Measurements from ENCODE around the gene MRI1. TPM values are rescaled to one million over a fixed set of nuclear protein-coding genes. Genes with fewer than 3 reads are reported as not detected.
A peak's percentile ranks its signal among the peaks of the same experiment; 100 is the strongest.

The MRI1 gene
- 10 to 100 TPM; 21.1 to 26.1 (median 23.4) TPM for total RNA-seq

GRCh38 chr19:13764101-13764807 is at the start of gene MRI1:
TSS of gene MRI1 (plus strand) at chr19:13764522. CDS start at chr19:13764589, 67 bp downstream.
- peak; percentile 40 to 63 for DNase-seq
- in situ Hi-C loops (cut with MboI; ENCODE audit: low sequenced_read_pairs in 4 of 4) (no loop called here), intact Hi-C loops (cut with DNase I; ENCODE audit: low total_unique reads) (loop anchor here (2.0 kb wide), 1 partner anchor 15 kb away; no protein-coding TSS in a partner anchor)
- Histone ChIP-seq H3K27ac (peak within 1 kb of the TSS; percentile 65 to 80 (median 76)), H3K36me3 (peaks cover 0 to 42% of the 10 kb centered on the region in 2 donors), H3K27me3 (no peaks in the 10 kb centered on the region), H3K4me3 (peak within 1 kb of the TSS; percentile 67 to 83 (median 72)), H3K4me1 (peaks cover 8 to 9% of the 10 kb centered on the region in 2 donors), H3K9me3 (no peaks in the 10 kb centered on the region)
- peak; percentile 82 to 83 for ATAC-seq
- TF ChIP-seq POLR2A (IDR thresholded peaks at IDR 0.05): no peak
- TF ChIP-seq, protein P1, sequence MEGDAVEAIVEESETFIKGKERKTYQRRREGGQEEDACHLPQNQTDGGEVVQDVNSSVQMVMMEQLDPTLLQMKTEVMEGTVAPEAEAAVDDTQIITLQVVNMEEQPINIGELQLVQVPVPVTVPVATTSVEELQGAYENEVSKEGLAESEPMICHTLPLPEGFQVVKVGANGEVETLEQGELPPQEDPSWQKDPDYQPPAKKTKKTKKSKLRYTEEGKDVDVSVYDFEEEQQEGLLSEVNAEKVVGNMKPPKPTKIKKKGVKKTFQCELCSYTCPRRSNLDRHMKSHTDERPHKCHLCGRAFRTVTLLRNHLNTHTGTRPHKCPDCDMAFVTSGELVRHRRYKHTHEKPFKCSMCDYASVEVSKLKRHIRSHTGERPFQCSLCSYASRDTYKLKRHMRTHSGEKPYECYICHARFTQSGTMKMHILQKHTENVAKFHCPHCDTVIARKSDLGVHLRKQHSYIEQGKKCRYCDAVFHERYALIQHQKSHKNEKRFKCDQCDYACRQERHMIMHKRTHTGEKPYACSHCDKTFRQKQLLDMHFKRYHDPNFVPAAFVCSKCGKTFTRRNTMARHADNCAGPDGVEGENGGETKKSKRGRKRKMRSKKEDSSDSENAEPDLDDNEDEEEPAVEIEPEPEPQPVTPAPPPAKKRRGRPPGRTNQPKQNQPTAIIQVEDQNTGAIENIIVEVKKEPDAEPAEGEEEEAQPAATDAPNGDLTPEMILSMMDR (IDR thresholded peaks at IDR 0.05 in 4 of 5, conservative IDR thresholded peaks at IDR 0.05 in 1 of 5): no peak

- in situ Hi-C loops (cut with MboI; ENCODE audit: low sequenced_read_pairs in 4 of 4): no loop called here
These were observed 47.1 kb upstream of the MRI1 start for GRCh38 chr19:13717194-13717643.

GRCh38 chr19:13718733-13719132 is 45.6 kb upstream of the MRI1 start:
- Histone ChIP-seq H3K4me3 (no peak overlapping the region), H3K27me3 (peaks cover 7 to 9% (median 7%) of the 10 kb centered on the region in 3 donors), H3K9me3 (no peaks in the 10 kb centered on the region), H3K4me1 (no peaks in the 10 kb centered on the region), H3K27ac (no peak overlapping the region), H3K36me3 (no peaks in the 10 kb centered on the region)
- DNase-seq (no peak), ATAC-seq (no peak)
- TF ChIP-seq POLR2A (IDR thresholded peaks at IDR 0.05): no peak
- TF ChIP-seq, protein P1 (IDR thresholded peaks at IDR 0.05 in 4 of 5, conservative IDR thresholded peaks at IDR 0.05 in 1 of 5): no peak
- intact Hi-C loops (cut with DNase I; ENCODE audit: low total_unique reads) (no loop called here), in situ Hi-C loops (cut with MboI; ENCODE audit: low sequenced_read_pairs in 4 of 4) (no loop called here)

More at GRCh38 chr19:13717194-13717643, 47.1 kb upstream of the MRI1 start:
- no peak for ATAC-seq
- intact Hi-C loops (cut with DNase I; ENCODE audit: low total_unique reads): no loop called here
- Histone ChIP-seq H3K4me3 (no peak overlapping the region), H3K4me1 (no peaks in the 10 kb centered on the region), H3K9me3 (no peaks in the 10 kb centered on the region), H3K27ac (no peak overlapping the region), H3K36me3 (no peaks in the 10 kb centered on the region), H3K27me3 (peaks cover 7 to 15% (median 7%) of the 10 kb centered on the region in 3 donors)
- TF ChIP-seq POLR2A (IDR thresholded peaks at IDR 0.05): no peak
- TF ChIP-seq, protein P1 (IDR thresholded peaks at IDR 0.05 in 4 of 5, conservative IDR thresholded peaks at IDR 0.05 in 1 of 5): no peak
- DNase-seq: no peak

GRCh38 chr19:13722146-13722545 is 42.2 kb upstream of the MRI1 start:
- intact Hi-C loops (cut with DNase I; ENCODE audit: low total_unique reads) (no loop called here), in situ Hi-C loops (cut with MboI; ENCODE audit: low sequenced_read_pairs in 4 of 4) (no loop called here)
- no peak overlapping the region for H3K27ac ChIP-seq
- ATAC-seq (no peak), DNase-seq (no peak)
- no peaks in the 10 kb centered on the region for H3K4me1 ChIP-seq
- no peaks in the 10 kb centered on the region for H3K9me3 ChIP-seq
- H3K27me3 ChIP-seq: peaks cover 1 to 3% (median 2%) of the 10 kb centered on the region in 3 donors
- no peak for TF ChIP-seq POLR2A (IDR thresholded peaks at IDR 0.05)
- TF ChIP-seq, protein P1 (IDR thresholded peaks at IDR 0.05 in 4 of 5, conservative IDR thresholded peaks at IDR 0.05 in 1 of 5): no peak
- H3K4me3 ChIP-seq: no peak overlapping the region
- H3K36me3 ChIP-seq: no peaks in the 10 kb centered on the region
